Mucosa of gallbladder (tissue), 1 donor: Measurements from ENCODE around the gene FOXK1. TPM values are rescaled to one million over a fixed set of nuclear protein-coding genes. Genes with fewer than 3 reads are reported as not detected.

ENCODE experiments used
- DNase-seq: peaks from one replicate; pipeline ENCODE4 v3.0.0-alpha.2; 2020; ENCODE audit warnings: low spot score
- total RNA-seq: library from RNA; stranded (reverse); gene quantifications from one replicate; pipeline ENCODE4 v1.2.1, GENCODE V29; 2021
- donor health status: DM: no; HTN: no; CAD: no.

The FOXK1 gene
- total RNA-seq, 1 donor from 2014 or later: 27.0 TPM

DNA sequence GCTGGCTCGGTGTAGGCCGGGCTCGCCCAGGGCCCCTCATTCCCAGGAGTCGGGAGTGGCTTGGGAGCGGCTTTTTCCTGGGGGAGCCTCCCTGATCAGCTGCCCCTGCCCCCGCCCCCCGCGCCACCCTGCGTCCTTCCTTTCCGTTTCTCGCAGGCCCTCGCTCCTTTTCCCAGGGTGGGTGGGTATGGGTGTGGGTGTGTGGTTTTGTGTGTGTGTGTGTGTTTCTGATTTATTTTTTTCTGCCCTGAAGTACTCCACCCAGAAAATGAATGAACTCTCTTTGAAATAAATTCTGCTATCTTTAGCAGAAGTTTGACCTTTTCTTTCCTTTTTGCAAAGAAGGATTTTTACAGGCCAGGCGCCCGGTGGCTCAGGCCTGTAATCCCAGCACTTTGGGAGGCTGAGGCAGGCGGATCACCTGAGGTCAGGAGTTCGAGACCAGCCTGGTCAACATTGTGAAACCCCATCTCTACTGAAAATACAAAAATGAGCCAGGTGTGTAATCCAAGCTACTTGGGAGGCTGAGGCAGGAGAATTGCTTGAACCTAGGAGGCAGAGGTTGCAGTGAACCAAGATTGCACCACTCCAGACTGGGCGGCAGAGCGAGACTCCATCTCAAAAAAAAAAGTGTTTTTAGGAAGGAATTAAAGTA lies 63.3 kb downstream of the FOXK1 start:
- DNase-seq: no peak

DNA sequence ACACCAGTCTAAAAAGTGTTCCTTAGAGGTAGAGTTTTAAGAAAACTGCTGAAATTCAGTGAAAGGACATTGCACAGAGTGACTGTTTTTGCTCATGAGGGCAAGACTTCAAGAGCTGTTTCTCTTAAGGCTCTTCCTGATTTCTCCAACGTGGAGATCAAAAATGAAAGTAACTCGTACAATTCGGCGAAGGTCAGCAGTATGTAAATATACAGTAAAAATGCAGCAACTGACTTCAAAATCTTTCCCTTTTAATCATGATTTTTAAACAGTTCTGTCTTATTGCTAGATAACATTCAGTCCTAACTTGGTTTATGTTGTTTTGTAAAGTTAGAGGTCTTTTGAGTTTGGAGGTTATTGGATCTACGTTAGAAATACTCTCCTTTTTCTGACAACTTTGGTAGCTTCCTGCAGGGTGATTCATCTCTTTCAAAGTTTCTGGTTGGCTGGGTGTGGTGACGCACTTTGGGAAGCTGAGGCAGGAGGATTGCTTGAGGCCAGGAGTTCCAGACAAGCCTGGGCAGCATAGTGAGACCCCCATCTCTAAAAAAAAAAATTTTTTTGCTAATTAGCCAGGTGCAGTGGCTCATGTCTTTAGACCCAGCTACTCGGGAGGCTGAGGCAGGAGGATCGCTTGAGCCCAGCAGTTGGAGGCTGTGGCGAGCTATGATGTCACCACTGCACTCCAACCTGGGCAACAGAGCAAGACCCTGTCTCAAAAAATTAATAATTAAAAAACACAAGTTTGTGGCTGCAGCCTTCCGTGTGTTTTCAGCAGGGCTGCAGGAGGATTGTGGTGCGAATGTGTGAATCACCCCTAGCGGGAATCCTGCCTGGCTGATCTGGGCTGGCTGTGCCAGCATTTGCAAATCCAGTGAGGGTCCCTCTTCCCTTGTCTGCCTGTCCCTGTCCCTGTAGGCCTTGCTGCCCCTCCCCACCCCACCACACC lies 64.2 kb downstream of the FOXK1 start:
- peak; percentile 44 for DNase-seq

DNA sequence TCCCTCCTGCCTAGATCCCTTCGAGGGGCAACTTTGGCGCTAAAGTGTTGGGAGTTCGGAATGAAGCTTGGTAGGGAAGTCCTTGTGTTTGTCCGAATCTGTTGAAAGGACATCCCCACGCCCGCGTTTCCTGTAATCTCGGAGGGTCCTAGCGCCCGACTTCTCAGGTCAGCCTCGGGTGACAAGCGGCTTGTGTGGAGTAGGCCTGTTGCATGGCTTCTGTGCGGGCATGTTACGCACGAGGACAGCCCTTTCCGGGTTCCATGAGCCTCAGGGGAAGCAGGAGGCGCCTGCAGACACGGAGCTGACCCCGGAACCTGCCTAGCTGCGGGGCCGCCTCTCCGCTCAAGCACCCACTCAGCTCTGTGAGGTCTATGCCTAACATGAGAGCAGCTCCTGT lies 64.9 kb downstream of the FOXK1 start:
- DNase-seq: no peak

DNA sequence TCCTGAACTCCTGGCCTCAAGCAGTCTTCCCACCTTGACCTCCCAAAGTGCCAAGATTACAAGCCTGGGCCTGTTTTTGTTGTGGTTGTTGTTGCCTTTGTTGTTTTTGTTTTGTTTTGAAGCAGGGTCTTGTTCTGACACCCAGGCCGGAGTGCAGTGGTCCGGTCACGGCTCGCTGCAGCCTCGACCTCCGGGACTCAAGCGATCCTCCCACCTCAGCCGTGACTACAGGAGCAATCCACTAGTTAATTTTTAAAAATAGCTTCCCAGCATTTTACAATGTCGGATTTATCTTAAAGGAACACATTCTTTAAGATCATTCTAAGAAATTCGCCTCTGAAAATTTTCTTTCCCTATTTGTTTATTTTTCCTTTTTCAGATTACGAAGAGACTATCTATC lies 65.7 kb downstream of the FOXK1 start:
- no peak for DNase-seq

DNA sequence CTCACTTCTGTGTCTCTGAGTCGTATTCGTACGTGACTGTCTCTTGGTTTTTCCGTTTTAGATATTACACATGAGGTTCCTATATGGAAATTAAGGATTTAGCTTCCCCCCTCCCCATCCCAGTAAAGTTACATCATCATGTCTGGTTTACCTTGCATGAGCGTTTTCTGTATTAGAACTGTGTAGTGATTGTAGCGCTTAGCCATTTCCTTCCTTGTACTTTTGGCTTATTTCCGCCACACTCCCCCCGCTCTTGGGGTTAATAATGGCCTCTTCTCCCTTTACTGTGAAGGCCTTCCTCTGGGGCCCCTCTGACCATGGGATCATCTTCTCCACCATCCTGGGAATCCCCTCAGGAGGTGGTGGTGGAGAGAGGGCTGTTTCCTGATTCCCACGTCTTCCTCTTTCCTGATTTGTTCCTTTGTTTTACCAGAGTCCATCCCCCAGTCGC lies 66.2 kb downstream of the FOXK1 start:
- DNase-seq: no peak

DNA sequence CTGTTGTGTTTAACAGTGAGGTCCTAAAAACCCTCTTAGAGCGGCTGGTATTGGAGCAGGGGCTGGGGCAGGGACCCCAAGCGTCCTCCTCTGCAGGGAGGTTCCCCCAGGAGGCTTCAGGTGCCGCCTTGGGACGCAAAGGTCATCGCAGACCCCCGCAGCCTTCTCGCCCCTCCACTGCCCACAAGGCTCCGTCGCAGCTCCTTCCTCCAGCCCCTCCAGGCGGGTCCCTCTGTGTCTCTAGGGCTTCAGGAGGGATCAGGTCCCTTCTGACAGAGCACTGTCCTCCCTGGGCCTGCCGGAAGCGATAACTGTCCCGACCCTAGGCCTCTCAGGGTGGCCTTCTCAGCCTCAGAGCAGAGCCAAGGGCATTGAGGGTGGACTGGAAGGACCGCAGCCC lies 67.3 kb downstream of the FOXK1 start:
- DNase-seq: no peak

DNA sequence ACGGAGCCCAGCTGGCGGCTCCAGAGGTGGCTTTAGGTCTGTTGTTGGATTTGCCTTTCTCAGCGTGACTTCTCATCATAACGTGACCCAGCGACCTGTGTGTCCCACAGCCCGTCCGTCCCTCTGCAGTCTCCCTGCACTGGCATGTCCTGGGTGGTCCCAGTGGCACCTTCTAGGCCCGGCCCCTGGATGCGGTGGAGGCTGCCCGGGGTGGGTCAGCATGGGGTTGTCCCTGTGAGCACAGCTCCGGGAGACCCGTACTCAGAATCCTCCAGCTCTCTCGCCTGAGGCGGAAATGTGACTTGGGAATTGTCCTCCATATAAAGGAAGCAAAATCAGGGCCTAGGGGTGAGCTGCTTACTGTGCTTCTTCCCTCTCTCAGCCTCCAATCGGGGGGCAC lies 67.7 kb downstream of the FOXK1 start:
- DNase-seq: no peak

DNA sequence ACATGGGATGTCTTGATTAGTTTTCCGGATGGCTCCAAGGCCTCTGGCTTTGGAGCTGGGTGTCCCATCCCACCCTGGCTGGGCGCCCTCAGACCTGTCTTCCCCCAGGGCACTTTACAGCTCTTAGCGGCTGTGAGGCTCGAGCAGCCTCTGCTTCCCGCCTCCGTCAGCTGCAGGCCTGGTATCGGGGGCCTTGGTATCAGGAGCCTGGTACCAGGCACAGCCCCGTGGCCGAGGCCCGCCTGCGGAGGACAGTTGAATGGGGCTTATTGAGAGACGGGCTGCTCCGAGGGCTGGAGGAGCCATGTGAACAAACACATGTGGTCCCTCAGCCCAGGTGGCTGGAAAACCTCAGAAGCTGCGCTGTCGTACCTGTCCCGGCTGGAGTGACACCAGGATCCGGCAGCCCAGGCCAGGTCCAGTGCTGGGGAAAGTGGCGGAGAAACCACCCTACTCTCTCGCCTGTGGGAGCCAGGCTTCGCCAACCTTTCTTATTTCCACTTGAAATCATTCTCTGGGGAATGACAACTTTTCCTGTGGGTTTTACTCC lies 69.4 kb downstream of the FOXK1 start:
- no peak for DNase-seq

DNA sequence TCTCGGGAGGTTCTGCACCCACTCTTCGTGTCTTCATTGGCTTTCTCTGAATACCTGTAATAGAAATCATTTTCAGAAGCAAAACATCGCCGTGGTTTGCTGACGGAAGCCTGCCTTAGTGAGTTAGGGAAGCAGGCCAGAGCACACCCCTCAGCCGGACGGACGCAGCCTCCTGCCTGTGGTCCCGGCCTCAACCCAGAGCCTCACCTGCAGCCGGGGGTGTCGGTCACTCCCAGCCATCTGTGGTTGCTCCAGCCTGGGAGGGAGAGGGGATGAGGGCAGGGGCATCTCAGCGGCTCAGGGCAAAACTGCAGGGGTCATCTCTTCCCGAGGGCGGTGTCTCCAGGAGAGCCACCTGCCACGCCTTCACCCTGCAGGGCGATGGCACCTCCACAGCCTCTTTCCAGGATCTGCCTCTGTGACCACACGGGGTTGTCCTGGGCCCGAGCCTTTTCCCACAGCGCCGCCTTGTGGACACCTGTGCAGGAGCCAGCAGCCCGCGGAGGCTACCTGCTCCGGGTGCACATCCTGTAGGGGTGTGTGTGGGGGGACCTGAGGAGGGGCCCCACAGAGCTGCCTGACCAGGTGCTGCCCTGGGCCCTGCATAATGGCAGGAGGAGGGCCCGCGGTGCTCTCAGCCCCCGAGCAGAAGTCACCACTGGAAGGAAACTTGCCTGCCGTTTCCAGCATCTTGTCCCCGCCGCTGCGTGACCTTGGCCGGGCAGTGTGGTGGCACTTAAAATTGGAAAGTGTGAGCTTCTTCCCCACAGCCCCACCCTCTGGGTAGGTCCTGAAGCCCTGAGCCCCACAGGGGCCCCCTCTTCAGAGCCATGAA lies 71.7 kb downstream of the FOXK1 start:
- DNase-seq: peak; percentile 79

DNA sequence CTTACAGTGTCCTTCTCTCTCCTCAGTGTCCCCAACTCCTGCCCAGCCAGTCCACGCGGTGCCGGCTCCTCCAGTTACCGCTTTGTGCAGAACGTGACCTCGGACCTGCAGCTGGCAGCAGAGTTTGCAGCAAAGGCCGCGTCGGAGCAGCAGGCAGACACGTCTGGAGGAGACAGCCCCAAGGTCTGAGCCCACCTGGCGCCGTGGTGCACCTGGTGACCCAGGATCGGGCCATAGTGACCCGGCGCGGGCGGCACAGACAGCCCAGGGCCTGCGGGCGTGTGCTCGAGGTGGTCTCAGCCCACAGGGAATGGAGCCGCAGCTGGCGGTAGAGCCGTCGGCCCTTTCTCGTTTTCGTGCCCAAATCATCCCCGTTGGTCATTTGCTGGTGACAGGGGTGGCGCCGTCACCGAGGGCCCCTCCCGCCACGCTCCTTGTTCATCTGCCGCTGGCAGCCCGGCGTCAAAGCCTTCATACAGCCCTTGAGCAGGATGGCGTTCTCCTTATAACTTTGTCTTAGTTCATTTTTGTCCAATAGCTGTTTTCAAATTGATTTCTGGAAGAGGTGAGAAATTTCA lies 72.4 kb downstream of the FOXK1 start:
- DNase-seq: no peak

DNA sequence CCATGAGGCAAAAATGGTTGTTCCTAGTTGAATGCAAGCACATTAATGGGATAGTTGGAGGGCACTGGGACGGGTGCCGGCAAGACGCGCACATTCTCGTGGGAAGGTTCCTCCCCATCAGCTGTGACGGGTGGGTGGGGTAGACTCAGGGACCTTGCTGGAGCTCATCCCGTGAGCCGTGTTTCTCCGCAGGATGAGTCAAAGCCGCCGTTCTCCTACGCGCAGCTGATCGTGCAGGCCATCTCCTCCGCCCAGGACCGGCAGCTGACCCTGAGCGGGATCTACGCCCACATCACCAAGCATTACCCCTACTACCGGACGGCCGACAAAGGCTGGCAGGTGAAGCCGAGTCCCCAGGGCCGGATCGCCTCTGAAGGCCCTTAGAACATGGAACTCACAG lies 73.0 kb downstream of the FOXK1 start:
- no peak for DNase-seq

DNA sequence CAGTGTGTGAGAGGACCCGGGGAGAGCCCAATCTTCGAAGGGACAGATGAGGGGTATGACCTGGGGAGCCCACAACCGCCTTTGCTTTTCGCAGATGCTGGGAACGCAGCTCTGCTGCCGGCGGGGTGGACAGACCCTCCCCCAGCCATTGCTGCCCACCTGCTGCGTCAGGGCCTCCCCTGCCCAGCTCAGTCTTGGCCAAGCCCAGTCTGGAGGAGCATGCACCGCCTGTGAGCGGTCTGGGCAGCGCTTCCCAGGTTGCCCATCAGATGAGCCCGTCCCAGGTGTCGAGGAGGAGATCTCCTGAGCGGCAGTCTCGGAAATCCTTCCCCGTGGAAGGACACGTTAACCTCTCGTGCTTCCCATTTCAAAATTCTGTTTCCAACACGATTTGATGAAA lies 76.0 kb downstream of the FOXK1 start:
- DNase-seq: no peak

DNA sequence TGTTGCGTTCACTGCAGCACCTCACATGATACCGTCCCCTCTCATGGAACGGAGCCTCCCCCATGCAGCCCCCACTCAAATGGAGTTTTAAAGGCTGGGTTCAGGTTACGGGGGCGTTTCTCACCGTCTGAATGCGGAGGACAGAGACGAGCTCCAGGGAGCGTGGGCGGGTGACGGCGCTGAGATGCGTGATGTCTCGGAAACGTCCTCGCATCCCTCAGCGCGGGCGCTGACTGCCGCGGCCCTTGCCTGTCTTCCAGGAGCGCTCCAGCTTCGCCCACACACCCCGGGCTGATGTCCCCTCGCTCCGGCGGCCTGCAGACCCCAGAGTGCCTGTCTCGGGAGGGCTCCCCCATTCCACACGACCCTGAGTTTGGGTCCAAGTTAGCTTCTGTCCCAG lies 76.7 kb downstream of the FOXK1 start:
- no peak for DNase-seq

DNA sequence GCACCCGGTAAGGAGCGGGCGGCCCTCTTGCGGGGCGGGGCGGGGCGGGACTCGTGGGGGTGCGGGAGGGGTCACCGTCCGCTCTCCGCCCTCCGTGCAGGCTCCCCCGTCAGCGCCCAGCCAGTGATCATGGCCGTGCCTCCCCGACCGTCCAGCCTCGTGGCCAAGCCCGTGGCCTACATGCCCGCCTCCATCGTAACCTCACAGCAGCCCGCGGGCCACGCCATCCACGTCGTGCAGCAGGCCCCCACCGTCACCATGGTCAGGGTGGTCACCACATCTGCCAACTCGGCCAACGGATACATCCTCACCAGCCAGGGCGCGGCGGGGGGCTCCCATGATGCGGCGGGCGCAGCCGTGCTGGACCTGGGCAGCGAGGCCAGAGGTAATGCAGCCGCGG lies 77.1 kb downstream of the FOXK1 start:
- DNase-seq: no peak

DNA sequence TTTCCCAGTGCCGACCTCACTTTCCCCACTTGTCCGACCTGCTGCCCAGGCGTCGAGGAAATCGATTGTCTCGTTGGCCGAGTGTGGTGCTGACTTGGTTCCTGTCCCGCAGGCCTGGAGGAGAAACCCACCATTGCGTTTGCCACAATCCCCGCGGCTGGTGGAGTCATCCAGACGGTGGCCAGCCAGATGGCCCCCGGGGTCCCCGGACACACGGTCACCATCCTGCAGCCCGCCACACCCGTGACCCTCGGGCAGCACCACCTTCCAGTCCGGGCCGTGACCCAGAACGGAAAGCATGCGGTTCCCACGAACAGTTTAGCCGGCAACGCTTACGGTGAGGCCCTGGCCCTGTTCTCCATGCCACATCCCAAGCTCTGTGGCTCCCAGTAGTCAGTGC lies 78.9 kb downstream of the FOXK1 start:
- DNase-seq: no peak

DNA sequence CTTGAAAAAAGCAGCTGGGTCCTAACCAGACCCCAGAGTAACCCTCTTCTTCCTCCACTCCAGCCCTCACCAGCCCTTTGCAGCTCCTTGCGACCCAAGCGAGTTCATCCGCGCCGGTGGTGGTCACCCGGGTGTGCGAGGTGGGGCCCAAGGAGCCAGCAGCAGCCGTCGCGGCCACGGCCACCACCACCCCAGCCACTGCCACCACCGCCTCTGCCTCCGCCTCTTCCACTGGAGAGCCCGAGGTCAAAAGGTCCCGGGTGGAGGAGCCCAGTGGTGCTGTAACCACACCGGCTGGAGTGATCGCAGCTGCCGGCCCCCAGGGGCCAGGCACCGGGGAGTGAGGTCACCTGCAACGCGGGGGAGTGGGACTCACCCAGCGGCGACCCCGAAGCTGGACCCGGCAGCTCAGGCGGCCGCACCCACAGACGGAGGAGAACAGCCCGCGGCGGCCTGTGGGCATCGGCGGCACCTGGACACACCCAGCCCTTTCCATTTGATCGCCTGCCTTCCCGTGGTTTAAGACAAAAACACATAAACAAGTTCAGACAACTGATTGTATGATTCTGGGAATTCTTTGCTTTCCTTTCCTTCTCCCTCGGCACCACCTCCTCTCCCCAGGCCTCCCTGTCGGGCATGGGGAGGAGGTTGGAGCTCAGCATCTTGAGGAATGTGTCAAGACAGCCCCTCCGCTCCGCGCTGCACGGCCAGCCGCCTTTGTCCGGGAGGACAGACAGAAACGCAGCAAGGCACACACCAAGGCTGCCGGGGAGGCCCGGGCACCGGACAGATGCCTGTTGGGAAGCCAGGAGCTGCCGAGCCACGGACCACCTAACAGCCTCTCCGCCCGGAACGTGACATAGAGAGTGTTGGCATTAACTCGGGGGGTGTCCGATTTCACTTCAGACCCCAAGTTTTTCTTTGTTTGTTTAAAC lies 80.3 kb downstream of the FOXK1 start:
- no peak for DNase-seq

DNA sequence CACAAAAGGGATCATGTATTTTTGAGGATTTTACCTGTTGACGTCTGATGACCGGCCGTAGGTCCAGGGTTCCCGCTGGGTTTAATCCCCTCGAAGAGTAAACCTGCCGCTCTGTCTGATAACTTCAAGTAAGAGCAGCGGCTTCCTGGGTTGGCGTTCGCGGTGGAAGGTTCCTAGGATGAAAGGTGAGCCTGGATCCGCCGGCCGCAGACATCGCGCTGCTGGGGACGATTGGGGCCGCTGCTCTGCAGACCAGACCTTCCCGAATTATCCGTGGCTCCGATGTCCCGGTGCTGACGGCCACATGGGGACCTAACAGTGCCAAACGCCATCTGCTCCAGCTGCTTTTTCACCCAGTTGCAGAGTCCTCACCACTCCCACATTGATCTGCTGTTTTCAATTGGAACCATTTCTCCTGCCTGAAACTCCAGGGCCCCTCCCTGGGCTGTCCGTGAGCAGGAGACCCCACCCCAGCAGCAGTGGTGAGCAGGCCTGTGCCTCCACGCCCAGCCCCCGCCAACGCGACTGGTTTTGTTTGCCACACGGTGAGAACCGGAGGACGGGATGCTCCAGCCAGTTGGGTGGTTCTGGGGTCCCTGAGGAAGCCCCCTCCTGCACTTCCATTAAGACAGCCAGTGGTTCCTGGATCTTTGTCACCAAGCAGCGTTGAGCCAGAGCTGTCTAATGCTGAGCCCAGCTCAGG lies 81.1 kb downstream of the FOXK1 start:
- DNase-seq: no peak

DNA sequence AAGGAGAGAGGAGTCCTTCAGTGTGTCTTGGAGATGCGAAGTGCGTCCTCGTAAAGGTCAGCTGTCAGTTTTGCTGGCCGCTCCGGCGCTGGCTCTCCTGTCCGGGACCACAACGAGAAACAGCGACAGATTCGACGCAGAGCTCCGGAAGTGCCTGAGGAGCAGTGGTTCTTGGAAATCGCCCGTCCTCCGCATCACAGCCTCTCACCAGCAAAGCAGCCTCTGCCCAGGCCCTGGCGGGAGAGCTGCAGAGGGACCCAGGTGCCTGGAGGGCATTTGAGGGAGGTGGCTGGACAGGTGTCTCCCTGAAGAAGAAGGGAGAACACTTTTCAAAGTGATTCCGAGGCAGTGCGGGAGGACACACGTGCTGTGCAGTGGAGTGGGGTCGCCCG lies 81.7 kb downstream of the FOXK1 start:
- no peak for DNase-seq

DNA sequence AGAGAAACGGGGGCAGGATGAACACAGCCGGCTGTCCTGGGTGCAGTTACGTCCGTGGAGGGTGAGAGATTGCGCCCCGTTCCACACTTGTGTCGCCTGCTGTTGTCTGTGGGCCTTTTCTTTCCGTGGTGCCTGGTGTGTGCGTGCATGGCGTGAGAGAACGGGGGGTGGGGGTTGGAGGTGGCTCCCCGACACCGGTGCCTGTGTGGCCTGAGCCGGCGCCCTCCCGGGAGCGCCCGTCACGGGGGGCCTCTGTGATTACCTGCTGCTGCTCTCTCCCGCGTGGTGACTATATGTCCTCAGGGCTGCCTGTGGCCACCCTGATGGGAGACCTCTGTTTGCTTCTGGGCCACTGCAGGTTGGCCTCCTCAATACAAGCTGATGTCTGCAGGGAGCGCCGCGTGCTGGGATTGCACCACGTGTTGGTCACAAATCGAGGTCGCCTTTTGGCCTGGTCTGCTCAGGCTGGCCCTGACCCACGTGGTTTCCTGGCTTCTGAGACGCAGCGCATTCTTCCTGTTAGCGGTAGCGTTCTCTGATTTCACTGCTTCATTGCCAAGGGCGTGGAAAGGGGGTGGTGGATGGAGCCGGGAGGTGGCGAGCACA lies 82.4 kb downstream of the FOXK1 start:
- no peak for DNase-seq
